NCI-H1930 (cell line): ENCODE measurements around the gene GTF2H4.
"Not testable (repeated sequence)": the region's sequence is repeated elsewhere in the genome, so short reads cannot be mapped to it uniquely, and the experiment has no call there.

Source experiments
- DNase-seq, 2 experiments: peaks; one replicate each; lab custom pipeline; 2025; lab: John Stamatoyannopoulos, UW

The GTF2H4 gene

GRCh38 chr6:30924040-30924627 lies 16.1 kb downstream of the GTF2H4 start:
- not testable (repeated sequence) for DNase-seq

DNA sequence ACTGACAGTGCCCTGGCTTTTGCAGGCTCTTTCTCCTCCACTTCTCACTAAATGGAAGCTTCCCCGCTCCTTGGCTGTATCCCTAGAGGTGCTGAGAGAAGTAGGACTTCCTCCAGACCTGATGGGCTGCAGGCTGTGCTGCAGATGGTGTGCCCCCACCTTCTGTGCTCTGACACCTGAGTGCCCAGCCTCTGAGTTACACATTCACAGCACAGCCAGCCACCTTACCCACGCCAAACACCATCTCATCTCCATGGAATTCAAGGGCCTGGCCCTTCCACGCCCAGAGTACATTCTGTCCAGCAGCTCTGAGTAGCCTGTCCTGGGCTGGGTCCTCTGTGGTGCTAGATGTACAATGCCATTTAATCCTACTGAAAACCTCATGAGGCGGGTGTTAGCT lies 18.6 kb downstream of the GTF2H4 start:
- DNase-seq = no peak

GRCh38 chr6:30927080-30927479 lies 19.1 kb downstream of the GTF2H4 start:
- not testable (repeated sequence) for DNase-seq

DNA sequence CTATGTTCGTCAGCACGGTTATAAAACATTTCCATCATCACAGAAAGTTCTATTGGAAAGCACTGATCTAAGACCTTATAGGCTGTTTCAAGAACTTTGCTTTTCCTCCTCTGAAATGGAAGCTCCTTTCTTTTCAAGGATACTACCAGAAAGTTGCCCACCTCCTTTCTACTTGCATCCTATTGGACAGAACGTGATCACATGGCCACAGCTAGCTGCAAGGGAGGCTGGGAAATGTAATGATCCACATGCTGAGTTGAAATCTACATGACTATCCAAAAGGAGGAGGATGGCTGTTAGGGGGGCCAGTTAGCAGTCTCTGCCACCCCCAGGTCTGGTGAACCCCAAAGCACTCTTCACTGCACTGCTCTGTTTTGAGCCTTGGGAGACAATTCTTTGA lies 20.7 kb downstream of the GTF2H4 start:
- no peak for DNase-seq

GRCh38 chr6:30930506-30930905 lies 22.5 kb downstream of the GTF2H4 start:
- no peak for DNase-seq

GRCh38 chr6:30931272-30931671 lies 23.3 kb downstream of the GTF2H4 start:
- no peak for DNase-seq

DNA sequence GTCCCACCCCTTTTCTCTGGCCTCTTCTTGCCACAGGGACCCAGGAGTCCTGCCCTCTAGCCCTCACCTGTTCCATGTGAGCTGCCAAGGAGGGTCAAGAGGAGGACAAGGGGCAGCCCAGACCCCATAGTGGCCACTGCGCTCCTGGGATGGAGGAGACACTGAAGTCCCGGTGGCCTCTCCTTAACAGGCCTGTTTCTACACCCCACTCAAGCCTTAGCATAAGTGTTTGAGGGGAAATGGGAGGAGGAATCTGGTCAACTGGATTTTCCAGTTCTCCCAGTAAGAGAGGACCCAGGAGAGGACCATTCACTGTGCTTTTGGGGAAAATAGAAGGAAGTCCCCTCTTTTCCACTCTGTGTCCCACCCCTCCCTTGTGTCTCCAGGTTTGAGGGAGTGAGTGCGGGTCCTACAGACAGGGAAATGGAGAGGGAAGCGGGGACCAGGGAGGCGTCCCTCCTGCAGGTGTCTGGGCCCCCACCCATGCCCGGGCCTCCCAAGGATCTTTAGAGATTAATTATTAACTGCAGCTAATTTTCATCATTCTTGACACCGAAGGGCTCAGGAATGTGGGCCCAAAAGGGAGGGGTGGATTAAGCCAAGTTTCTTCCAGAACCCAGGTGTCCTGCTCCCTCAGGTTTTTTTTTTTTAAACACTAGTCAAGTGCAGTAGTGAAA lies 24.1 kb downstream of the GTF2H4 start, which contains the start of gene SFTA2:
TSS of gene SFTA2 (minus strand) at position 202 of the 677 bp plus-strand sequence. CDS start at position 128, 74 bp downstream.
- DNase-seq = no peak

- DNase-seq = no peak
These were observed 24.8 kb downstream of the GTF2H4 start for GRCh38 chr6:30932665-30933365.

GRCh38 chr6:30935018-30935417 lies 27.0 kb downstream of the GTF2H4 start:
- DNase-seq = no peak

- DNase-seq = no peak
These were observed 29.3 kb downstream of the GTF2H4 start for GRCh38 chr6:30937265-30937664.

DNA sequence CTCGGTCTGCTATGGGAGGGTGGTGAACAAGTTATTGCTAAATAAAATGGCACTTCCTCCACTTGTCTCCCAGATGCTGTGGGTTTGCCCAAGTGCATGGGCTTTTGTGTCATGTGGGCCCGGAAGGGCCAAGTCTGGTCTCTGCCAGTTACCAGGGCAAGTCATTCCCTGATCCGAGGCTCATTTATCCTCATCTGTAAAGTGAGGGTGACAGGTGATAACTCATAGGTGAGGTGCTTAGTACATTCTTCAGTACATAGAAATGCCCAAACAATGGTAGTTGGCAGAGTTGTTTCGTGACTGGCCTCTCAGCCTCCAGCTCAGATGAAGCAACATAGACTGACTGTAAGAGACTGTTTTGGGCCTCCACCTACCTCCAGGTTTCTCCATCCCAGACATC lies 30.7 kb downstream of the GTF2H4 start:
- no peak for DNase-seq

GRCh38 chr6:30939473-30939872 lies 31.5 kb downstream of the GTF2H4 start:
- DNase-seq = no peak

- no peak for DNase-seq
These were observed 32.5 kb downstream of the GTF2H4 start, which contains the start of gene MUCL3 for GRCh38 chr6:30940361-30940986. TSS of gene MUCL3 (plus strand) at chr6:30940973. CDS start at chr6:30941000, 27 bp downstream.

DNA sequence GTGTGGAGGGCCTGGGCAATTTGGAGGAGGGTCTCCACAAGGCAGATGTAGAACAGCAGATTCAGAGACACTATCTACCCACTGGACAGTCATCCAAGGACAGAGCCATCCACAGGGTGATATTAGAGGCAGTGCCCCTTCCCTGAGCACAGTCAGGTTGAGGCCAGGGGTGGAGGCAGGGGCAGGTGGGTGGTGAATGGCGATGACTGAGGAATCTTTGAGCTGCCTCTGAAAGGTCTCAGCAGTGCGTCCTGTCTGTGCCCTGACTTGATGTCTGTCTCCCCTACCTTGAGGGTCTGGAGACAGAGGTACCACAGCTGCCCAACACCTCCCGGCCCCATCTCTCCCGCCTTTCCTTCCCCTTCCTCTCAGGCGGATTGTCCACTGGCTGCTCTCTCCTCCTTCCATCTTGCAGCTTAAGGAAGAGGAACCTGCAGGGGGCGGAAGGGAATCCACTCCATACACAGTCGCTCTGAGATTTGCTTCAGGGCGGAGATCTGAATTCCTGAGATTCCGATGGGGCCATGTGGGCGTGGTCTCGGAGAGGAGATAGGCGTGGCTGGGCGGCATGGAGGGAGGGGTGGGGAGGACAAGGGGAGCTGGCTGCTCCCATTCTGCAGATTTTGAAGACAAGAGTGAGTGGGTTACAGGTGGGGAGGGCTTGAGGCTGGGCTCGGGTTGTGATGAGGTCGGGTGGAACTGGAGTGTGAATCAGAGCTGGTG lies 34.5 kb downstream of the GTF2H4 start:
- no peak for DNase-seq

GRCh38 chr6:30944051-30944450 lies 36.0 kb downstream of the GTF2H4 start:
- no peak for DNase-seq

DNA sequence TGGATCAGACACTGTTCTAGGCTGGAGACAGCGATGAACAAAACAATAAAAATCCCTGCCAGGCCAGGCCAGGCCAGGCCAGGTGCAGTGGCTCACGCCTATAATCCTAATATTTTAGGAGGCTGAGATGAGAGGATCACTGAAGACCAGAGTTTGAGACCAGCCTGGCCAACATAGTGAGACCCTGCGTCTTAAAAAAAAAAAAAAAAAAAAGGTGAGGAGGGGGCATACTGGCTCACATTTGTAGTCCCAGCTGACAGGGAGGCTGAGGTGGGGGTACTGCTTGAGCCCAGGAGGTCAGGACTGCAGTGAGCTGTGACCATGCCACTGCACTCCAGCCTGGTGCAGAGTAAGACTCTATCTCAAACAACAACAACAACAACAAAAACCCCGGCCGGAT lies 37.3 kb downstream of the GTF2H4 start:
- DNase-seq = no peak

- DNase-seq = no peak
These were observed 39.2 kb downstream of the GTF2H4 start for GRCh38 chr6:30947231-30947630.

DNA sequence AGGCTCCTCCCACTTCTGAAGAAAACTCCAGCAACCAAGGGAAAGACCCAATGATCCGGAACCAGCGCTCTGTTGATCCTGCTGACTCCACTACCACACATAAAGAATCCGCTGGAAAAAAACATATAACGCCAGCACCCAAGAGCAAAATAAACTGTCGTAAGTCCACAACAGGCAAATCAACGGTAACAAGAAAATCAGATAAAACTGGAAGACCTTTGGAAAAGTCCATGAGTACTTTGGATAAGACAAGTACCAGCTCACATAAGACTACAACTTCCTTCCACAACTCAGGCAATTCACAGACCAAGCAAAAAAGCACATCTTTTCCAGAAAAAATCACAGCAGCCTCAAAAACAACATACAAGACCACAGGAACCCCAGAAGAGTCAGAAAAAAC lies 40.8 kb downstream of the GTF2H4 start:
- no peak for DNase-seq

DNA sequence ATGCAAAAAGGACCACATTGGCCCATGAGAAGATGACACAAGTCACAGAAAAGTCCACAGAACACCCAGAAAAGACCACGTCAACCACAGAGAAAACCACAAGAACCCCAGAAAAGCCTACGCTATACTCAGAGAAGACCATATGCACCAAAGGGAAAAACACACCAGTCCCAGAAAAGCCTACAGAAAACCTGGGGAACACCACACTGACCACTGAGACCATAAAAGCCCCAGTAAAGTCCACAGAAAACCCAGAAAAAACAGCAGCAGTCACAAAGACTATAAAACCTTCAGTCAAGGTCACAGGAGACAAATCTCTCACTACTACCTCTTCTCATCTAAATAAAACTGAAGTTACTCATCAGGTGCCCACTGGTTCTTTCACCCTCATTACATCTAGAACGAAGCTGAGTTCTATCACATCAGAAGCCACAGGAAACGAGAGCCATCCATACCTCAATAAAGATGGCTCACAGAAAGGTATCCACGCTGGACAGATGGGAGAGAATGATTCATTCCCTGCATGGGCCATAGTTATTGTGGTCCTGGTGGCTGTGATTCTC lies 44.0 kb downstream of the GTF2H4 start:
- no peak for DNase-seq

- no peak for DNase-seq
These were observed 46.8 kb downstream of the GTF2H4 start for GRCh38 chr6:30954631-30955366.
